Neuronal stem cell (in vitro differentiated cells): ENCODE results near the gene USP54.

Experiments
- DNase-seq: peaks from one replicate; pipeline ENCODE4 v3.0.0-alpha.2; 2013; ENCODE audit warnings: low spot score
- H2AFZ ChIP-seq: one replicate; pipeline ENCODE4 v1.6.1; 2013; ENCODE audit warnings: mild to moderate bottlenecking, low read length, inconsistent platforms
- H2AK5ac ChIP-seq: 2 replicates; pipeline ENCODE4 v1.6.1; 2013; ENCODE audit warnings: low read depth, mild to moderate bottlenecking, inconsistent platforms, low read length, moderate library complexity, mixed read lengths
- H2BK120ac ChIP-seq: 2 replicates; pipeline ENCODE4 v1.6.1; 2013; ENCODE audit warnings: low read depth, mild to moderate bottlenecking, inconsistent platforms, low read length, moderate library complexity, mixed read lengths
- H2BK12ac ChIP-seq: one replicate; pipeline ENCODE4 v1.6.1; 2013; ENCODE audit warnings: low read length, inconsistent platforms
- H2BK15ac ChIP-seq: 2 replicates; pipeline ENCODE4 v1.6.1; 2013; ENCODE audit warnings: mild to moderate bottlenecking, low read length, inconsistent platforms, mixed read lengths
- H2BK5ac ChIP-seq: one replicate; pipeline ENCODE4 v1.6.1; 2013; ENCODE audit warnings: inconsistent platforms, mild to moderate bottlenecking, low read length, moderate library complexity
- H3K14ac ChIP-seq: one replicate; pipeline ENCODE4 v1.6.1; 2013; ENCODE audit warnings: low read length, inconsistent platforms
- H3K18ac ChIP-seq: 2 replicates; pipeline ENCODE4 v1.6.1; 2013; ENCODE audit warnings: low read length, inconsistent platforms
- H3K23ac ChIP-seq: 2 replicates; pipeline ENCODE4 v1.6.1; 2013; ENCODE audit warnings: low read depth, mild to moderate bottlenecking, mixed read lengths, low read length, inconsistent platforms; ENCODE audit not compliant: poor library complexity
- H3K27ac ChIP-seq: replicated peaks from 3 replicates; pipeline ENCODE4 v1.5.1; 2013; ENCODE audit warnings: low read length, inconsistent platforms
- H3K27me3 ChIP-seq, 3 experiments: 2 replicates each; pipeline ENCODE4 v1.6.1; 2013; ENCODE audit warnings: low read length in 3 of 3, mild to moderate bottlenecking in 2 of 3, inconsistent platforms in 1 of 3, low read depth in 1 of 3, mixed read lengths in 1 of 3, moderate library complexity in 1 of 3; ENCODE audit not compliant: control insufficient read depth in 3 of 3, insufficient read depth in 3 of 3
- H3K36me3 ChIP-seq, 2 donors: replicated peaks in 1 of 2; 2 replicates each; pipeline ENCODE4 v1.6.1; 2013; ENCODE audit warnings: low read length in 2 of 2; ENCODE audit not compliant: control insufficient read depth in 2 of 2, insufficient read depth in 2 of 2
- H3K4ac ChIP-seq: 2 replicates; pipeline ENCODE4 v1.6.1; 2013; ENCODE audit warnings: inconsistent platforms, mild to moderate bottlenecking, low read length, moderate library complexity
- H3K4me1 ChIP-seq, 2 donors: 1 replicate in 1 of 2; 2 replicates in 1 of 2; pipeline ENCODE4 v1.6.1; 2013; ENCODE audit warnings: low read length in 2 of 2, low read depth in 1 of 2; ENCODE audit not compliant: control insufficient read depth in 2 of 2, insufficient read depth in 1 of 2
- H3K4me2 ChIP-seq: one replicate; pipeline ENCODE4 v1.6.1; 2013; ENCODE audit warnings: mild to moderate bottlenecking, low read length, inconsistent platforms; ENCODE audit not compliant: insufficient read depth, poor library complexity, severe bottlenecking
- H3K4me3 ChIP-seq, 2 donors: 2 replicates each; pipeline ENCODE4 v1.5.1; 2013; ENCODE audit warnings: low read length in 2 of 2, mild to moderate bottlenecking in 2 of 2, inconsistent platforms in 1 of 2, moderate library complexity in 1 of 2
- H3K79me1 ChIP-seq: one replicate; pipeline ENCODE4 v1.6.1; 2013; ENCODE audit warnings: low read depth, mild to moderate bottlenecking, inconsistent platforms, low read length, moderate library complexity
- H3K9ac ChIP-seq: one replicate; pipeline ENCODE4 v1.6.1; 2013; ENCODE audit warnings: mild to moderate bottlenecking, low read depth, low read length, inconsistent platforms; ENCODE audit not compliant: poor library complexity
- H3K9me3 ChIP-seq, 2 donors: replicated peaks in 1 of 2; 2 replicates each; pipeline versions ENCODE3 to v1.6.1; 2013; ENCODE audit warnings: low read length in 2 of 2, mild to moderate bottlenecking in 2 of 2, inconsistent platforms in 1 of 2, low read depth in 1 of 2, mixed read lengths in 1 of 2, moderate library complexity in 1 of 2; ENCODE audit not compliant: control insufficient read depth in 2 of 2, insufficient read depth in 1 of 2
- H4K8ac ChIP-seq: one replicate; pipeline ENCODE4 v1.6.1; 2013; ENCODE audit warnings: low read depth, mild to moderate bottlenecking, inconsistent platforms, low read length, moderate library complexity
- H4K91ac ChIP-seq: one replicate; pipeline ENCODE4 v1.6.1; 2013; ENCODE audit warnings: low read length, low read depth, mild to moderate bottlenecking, inconsistent platforms; ENCODE audit not compliant: poor library complexity
- WGBS, 2 donors: extraction: QIAGEN DNeasy Blood & Tissue Kit; methylation state at CpG; one replicate each; pipeline ENCODE4 v1.1.7; 2013; ENCODE audit warnings: missing lambda C conversion rate in 2 of 2, mixed read lengths in 1 of 2; ENCODE audit not compliant: insufficient read length in 2 of 2, insufficient replicate concordance in 1 of 2; ENCODE audit errors: extremely low coverage in 2 of 2; 5-methylcytosine and 5-hydroxymethylcytosine counted together

The USP54 gene

DNA sequence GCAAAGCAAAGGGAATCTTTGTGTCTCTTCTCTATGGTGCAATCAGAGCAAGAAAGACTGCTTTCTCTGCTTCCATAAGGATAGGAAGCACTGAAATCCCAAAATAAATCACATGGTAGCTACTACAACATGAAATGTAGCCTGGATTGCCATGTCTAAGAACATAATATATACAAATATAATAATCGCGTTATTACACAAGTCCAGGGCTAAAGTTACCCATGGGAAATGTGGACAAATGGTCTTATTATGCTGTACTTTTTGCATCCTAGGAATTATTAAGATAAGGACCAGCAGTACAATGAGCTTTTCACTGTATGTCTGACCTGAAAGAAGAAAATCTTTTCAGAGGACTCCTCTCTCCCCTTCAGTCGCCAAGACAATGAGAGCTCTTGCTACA, 71.8 kb downstream of the USP54 start:
- Histone ChIP-seq H4K8ac (no peak overlapping the region), H3K9me3 (no peaks in the 10 kb centered on the region), H3K14ac (no peak overlapping the region), H2BK15ac (no peak overlapping the region), H2BK12ac (no peak overlapping the region), H3K27ac (no peak overlapping the region), H3K4ac (no peak overlapping the region), H3K79me1 (no peaks in the 10 kb centered on the region), H3K4me2 (no peak overlapping the region), H3K4me1 (no peaks in the 10 kb centered on the region), H3K36me3 (peaks cover 58 to 90% of the 10 kb centered on the region in 2 donors), H2BK120ac (no peak overlapping the region), H4K91ac (no peak overlapping the region), H2AK5ac (no peak overlapping the region), H3K27me3 (no peaks in the 10 kb centered on the region), H3K9ac (no peak overlapping the region), H3K4me3 (no peak overlapping the region), H3K18ac (no peak overlapping the region), H2BK5ac (no peak overlapping the region), H3K23ac (no peak overlapping the region), H2AFZ (no peak overlapping the region)
- DNase-seq = no peak
- no CpG with 5 or more reads among the region's 3 CpGs for WGBS, 2 donors

DNA sequence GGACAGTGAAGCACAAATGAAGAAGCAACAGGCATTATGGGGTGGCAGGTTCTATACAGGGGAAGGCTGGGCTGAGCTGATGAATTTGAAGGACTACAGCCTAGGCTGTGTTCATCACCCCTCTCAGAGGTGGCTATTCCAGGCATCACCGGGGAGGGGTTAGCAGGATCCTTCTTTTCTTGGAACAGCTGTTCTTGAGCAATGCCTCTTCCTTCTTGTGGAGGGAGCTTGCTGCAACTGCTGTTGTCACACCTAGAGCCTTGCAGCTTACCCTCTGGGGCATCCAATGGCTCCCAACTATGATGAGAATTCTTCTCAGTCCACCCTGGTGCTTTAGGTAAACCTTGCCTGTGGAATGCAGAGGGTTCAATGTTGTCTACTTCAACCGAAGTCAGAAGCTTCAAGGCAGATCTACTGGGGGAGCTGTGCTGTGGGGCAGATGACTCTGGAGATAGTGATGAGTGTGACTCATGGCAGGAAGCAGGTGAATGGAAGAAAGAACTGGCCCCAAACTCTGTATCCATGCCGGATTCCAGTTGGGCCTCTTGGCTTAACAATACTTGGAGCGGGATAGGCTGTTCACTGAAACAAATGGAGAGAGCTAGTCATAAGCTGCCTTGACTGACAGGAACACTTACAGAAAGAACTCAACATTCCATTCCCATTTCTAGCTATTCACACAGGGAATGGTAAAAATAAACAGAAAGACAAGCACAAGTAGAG, 73.8 kb downstream of the USP54 start:
- H3K4ac ChIP-seq = no peak overlapping the region
- H3K4me3 ChIP-seq = no peak overlapping the region
- H3K14ac ChIP-seq = no peak overlapping the region
- no peak overlapping the region for H2BK15ac ChIP-seq
- no peak overlapping the region for H2BK5ac ChIP-seq
- no peaks in the 10 kb centered on the region for H3K79me1 ChIP-seq
- no peak overlapping the region for H2BK12ac ChIP-seq
- H4K8ac ChIP-seq = no peak overlapping the region
- no CpG with 5 or more reads among the region's 4 CpGs for WGBS, 2 donors
- H3K27ac ChIP-seq = no peak overlapping the region
- no peak overlapping the region for H3K9ac ChIP-seq
- no peak for DNase-seq
- H3K9me3 ChIP-seq = no peaks in the 10 kb centered on the region
- H4K91ac ChIP-seq = no peak overlapping the region
- H2AK5ac ChIP-seq = no peak overlapping the region
- no peak overlapping the region for H3K23ac ChIP-seq
- no peak overlapping the region for H2BK120ac ChIP-seq
- peaks cover 52 to 95% of the 10 kb centered on the region in 2 donors for H3K36me3 ChIP-seq
- no peaks in the 10 kb centered on the region for H3K4me1 ChIP-seq
- no peaks in the 10 kb centered on the region for H3K27me3 ChIP-seq
- H3K4me2 ChIP-seq = no peak overlapping the region
- no peak overlapping the region for H3K18ac ChIP-seq
- H2AFZ ChIP-seq = no peak overlapping the region

- Histone ChIP-seq H3K14ac (no peak overlapping the region), H2BK120ac (no peak overlapping the region), H2AFZ (no peak overlapping the region), H3K9me3 (no peaks in the 10 kb centered on the region), H3K27me3 (no peaks in the 10 kb centered on the region), H2BK5ac (no peak overlapping the region), H3K18ac (no peak overlapping the region), H2AK5ac (no peak overlapping the region), H3K4me2 (no peak overlapping the region), H3K9ac (no peak overlapping the region), H3K4me1 (no peaks in the 10 kb centered on the region), H3K4ac (no peak overlapping the region), H4K8ac (no peak overlapping the region), H3K36me3 (peaks cover 26 to 61% of the 10 kb centered on the region in 2 donors), H3K23ac (no peak overlapping the region), H3K4me3 (no peak overlapping the region), H3K27ac (no peak overlapping the region), H4K91ac (no peak overlapping the region), H3K79me1 (no peaks in the 10 kb centered on the region), H2BK15ac (no peak overlapping the region), H2BK12ac (no peak overlapping the region)
- DNase-seq = no peak
- WGBS, 2 donors = no CpG with 5 or more reads among the region's 4 CpGs
These were observed 78.9 kb downstream of the USP54 start for GRCh38 chr10:73512207-73512743.

GRCh38 chr10:73509695-73510094, 81.4 kb downstream of the USP54 start:
- Histone ChIP-seq H3K79me1 (no peaks in the 10 kb centered on the region), H2BK120ac (no peak overlapping the region), H3K36me3 (peaks cover 17 to 58% of the 10 kb centered on the region in 2 donors), H2BK5ac (no peak overlapping the region), H3K9me3 (no peaks in the 10 kb centered on the region), H2BK12ac (no peak overlapping the region), H2AK5ac (no peak overlapping the region), H4K8ac (no peak overlapping the region), H3K4me3 (no peak overlapping the region), H3K4me2 (no peak overlapping the region), H2BK15ac (no peak overlapping the region), H3K4me1 (no peaks in the 10 kb centered on the region), H3K23ac (no peak overlapping the region), H4K91ac (no peak overlapping the region), H3K27ac (no peak overlapping the region), H3K27me3 (no peaks in the 10 kb centered on the region), H3K9ac (no peak overlapping the region), H3K14ac (no peak overlapping the region), H3K18ac (no peak overlapping the region), H2AFZ (no peak overlapping the region), H3K4ac (no peak overlapping the region)
- DNase-seq = no peak
- WGBS, 2 donors = no CpG with 5 or more reads among the region's 5 CpGs
